ENCODE results near the gene ANO9.

DNA sequence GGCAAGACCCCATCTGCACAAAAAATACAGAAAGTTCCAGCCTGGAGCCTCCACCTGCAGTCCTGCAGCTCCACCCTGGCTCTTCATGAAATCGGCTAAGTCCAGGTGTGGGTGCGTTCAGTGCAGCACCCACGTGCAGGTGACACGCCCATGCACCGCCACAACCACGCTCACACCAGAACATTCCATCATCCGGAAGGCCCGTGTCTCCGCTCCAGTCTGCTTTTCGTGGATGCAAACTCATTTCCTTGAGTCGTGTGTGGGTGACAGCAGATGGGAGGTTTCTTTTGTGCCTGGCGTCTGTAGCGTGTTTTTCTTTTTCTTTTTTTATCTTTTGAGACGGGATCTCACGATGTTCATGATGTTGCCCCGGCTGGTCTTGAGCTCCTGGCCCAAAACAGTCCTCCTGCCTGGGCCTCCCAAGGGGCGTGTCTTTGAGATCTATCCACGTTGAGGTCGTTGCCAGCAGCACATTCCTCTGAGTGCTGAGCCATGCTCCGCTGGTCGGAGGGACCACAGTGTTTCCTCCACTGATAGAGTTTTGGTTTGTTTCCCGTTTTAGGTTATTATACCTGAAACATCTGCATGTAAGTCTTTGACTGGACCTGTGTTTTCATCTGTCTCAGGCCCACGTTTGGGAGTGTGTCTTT is 15.4 kb upstream of the ANO9 start:
- TF ChIP-seq POLR2A (IDR thresholded peaks at IDR 0.05) (no peak), CTCF (IDR thresholded peaks at IDR 0.05) (no peak), POLR2AphosphoS5 (IDR thresholded peaks at IDR 0.05) (no peak)

Measured in stomach (tissue), 4 donors.